Stimulated activated CD4-positive, alpha-beta T cell treated with anti-CD3 and anti-CD28 coated beads, Interleukin-2, amount 100 ng/mL, for 4 hours (primary cell): ENCODE data around the gene COQ8A.

ENCODE experiments used
- DNase-seq: peaks from one replicate; pipeline ENCODE4 v3.0.0-alpha.2; 2020; ENCODE audit warnings: low read depth

The COQ8A gene

DNA sequence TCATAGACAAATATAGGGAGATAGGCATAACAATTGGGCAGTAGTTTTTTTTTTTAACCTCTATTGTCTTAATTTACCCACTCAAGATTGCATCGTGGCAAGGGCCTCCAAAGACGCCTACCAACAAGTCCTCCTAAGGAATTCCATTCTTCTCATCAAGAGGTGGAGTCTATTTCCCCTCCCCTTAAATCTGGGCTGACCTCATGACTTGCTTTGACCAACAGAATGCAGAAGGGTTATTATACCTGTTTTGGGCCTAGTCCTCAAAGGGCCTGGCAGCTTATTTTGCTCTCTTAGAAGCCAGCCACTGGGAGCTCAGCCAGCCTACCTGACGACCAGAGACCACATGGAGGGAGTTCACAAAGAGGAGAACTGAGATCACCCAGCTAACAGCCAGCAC lies 92.3 kb downstream of the COQ8A start:
- no peak for DNase-seq

- no peak for DNase-seq
Measured at GRCh38 chr1:227033880-227034279, 93.8 kb downstream of the COQ8A start.

DNA sequence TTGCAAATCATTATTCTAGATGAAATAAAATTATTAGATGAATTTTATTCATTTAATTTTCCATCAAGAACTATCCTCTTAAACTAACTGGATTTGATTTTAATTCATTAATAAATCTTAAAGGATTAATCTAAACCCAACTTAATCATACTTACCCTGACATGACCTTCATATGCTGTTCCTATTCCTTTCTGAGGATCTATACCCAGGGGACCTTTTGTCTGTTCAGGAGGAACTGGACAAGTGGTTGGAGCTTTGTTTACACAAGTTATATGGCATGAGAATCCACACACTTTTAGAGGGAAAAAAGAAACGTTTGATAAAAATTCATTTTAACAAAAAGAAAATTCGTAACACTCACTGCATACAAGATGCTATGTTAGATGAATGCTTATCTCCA lies 95.2 kb downstream of the COQ8A start:
- DNase-seq, result no peak

DNA sequence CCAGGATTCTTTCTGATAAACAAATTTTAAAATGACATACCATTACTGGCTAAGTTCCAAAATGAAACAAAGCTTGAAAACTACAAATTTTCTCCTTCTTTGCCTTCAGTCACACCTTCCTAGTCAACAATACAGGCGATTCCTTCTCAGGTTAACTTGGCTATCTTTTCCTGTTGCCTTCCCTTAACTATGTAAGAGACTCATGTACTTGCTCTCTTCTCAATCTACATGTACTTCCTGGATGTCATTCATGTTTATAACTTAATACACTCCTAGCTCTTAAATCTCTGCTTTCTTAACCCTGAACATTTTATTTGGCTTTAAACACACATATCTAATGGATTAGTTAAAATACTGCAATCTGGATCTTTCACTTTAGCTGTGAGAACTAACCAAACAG lies 97.0 kb downstream of the COQ8A start:
- DNase-seq, result no peak
